SU-DHL-6 (cell line): ENCODE measurements around the gene WARS2.

ENCODE experiments used
- CTCF ChIP-seq: fragments of 200-600 bp; sonication (generic); IDR thresholded peaks from one replicate; pipeline ENCODE4 v1.5.1; 2017; ENCODE audit warnings: antibody characterized with exemption, mild to moderate bottlenecking, low read length, moderate library complexity; ENCODE audit not compliant: insufficient read depth, poor library complexity, severe bottlenecking
- EZH2phosphoT487 ChIP-seq: fragments of 200-600 bp; sonication (generic), shearing (Covaris generic); conservative IDR thresholded peaks from 2 replicates; pipeline ENCODE4 v1.6.1; 2018; ENCODE audit warnings: mild to moderate bottlenecking, antibody characterized with exemption, low read length, moderate library complexity, mixed read lengths

DNA sequence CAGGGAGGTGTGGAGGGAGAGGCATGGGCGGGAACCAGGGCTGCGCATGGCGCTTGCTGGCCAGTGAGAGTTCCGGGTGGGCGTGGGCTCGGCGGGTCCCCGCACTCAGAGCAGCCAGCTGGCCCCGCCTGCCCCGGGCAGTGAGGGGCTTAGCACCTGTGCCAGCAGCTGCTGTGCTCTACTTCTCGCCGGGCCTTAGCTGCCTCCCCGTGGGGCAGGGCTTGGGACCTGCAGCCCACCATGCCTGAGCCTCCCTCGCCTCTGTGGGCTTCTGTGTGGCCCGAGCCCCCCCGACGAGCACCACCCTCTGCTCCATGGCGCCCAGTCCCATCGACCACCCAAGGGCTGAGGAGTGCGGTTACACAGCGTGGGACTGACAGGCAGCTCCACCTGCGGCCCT lies 38.6 kb upstream of the WARS2 start:
- TF ChIP-seq CTCF (no peak), EZH2phosphoT487 (no peak)
